SK-MEL-5 (cell line): ENCODE results near the gene MREG. TPM values are rescaled to one million over a fixed set of nuclear protein-coding genes. Genes with fewer than 3 reads are reported as not detected.
"Not testable (repeated sequence)": the region's sequence is repeated elsewhere in the genome, so short reads cannot be mapped to it uniquely, and the experiment has no call there.

Source experiments
- DNase-seq: peaks from one replicate; pipeline ENCODE4 v3.0.0-alpha.2; 2016; ENCODE audit warnings: low read depth, low spot score
- in situ Hi-C: cut with HindIII; loops from 2 replicates; pipeline ENCODE4 v1.10.0; 2016; ENCODE audit warnings: low sequenced_read_pairs, high pct_unique_total_duplicates, low pct_unique_long_range_greater_than_20kb
- total RNA-seq: library from RNA; depleted of rRNA; stranded (reverse); fragments of >200 nt; shearing (Covaris generic); gene quantifications from 2 replicates; pipeline ENCODE4 v1.2.3, GENCODE V29; 2014

MREG gene
- total RNA-seq, 1 experiment from 2014 or later: 133 TPM

GRCh38 chr2:216029416-216030129, 16.2 kb upstream of the MREG start:
- peak; percentile 36 for DNase-seq
- in situ Hi-C loops: no loop called here

- in situ Hi-C loops: no loop called here
- no peak for DNase-seq
Observed at GRCh38 chr2:216024779-216025336, 11.5 kb upstream of the MREG start.

- in situ Hi-C loops: no loop called here
- peak; percentile 86 for DNase-seq
Observed at GRCh38 chr2:216023055-216023648, 9.8 kb upstream of the MREG start.

- in situ Hi-C loops: no loop called here
- DNase-seq: no peak
Observed at GRCh38 chr2:216021768-216022565, 8.6 kb upstream of the MREG start.

GRCh38 chr2:216018709-216019108, 5.4 kb upstream of the MREG start:
- in situ Hi-C loops: no loop called here
- DNase-seq: no peak

- in situ Hi-C loops: no loop called here
- peak; percentile 97 for DNase-seq
Observed at GRCh38 chr2:216017365-216017764, 4.0 kb upstream of the MREG start.

- no peak for DNase-seq
- in situ Hi-C loops: no loop called here
Observed at GRCh38 chr2:216016581-216016980, 3.2 kb upstream of the MREG start.

- DNase-seq: no peak
- in situ Hi-C loops: no loop called here
Observed at GRCh38 chr2:216015722-216016464, 2.5 kb upstream of the MREG start.

- DNase-seq: no peak
- in situ Hi-C loops: no loop called here
Observed at GRCh38 chr2:216014986-216015385, 1.6 kb upstream of the MREG start.

- DNase-seq: no peak
- in situ Hi-C loops: no loop called here
Observed at GRCh38 chr2:216014006-216014405, 655 bp upstream of the MREG start.

GRCh38 chr2:216012830-216013079, 596 bp downstream of the MREG start:
- no peak for DNase-seq
- in situ Hi-C loops: no loop called here

- peak; percentile 82 for DNase-seq
- in situ Hi-C loops: no loop called here
Observed at GRCh38 chr2:216012133-216012829, 1.1 kb downstream of the MREG start.

- in situ Hi-C loops, DNase-seq: not testable (repeated sequence)
Observed at GRCh38 chr2:216009215-216009614, 4.1 kb downstream of the MREG start.

- in situ Hi-C loops: no loop called here
- peak; percentile 51 for DNase-seq
Observed at GRCh38 chr2:216008387-216008786, 5.0 kb downstream of the MREG start.

GRCh38 chr2:216006164-216006663, 7.1 kb downstream of the MREG start:
- in situ Hi-C loops: no loop called here
- peak; percentile 88 for DNase-seq

- DNase-seq: no peak
- in situ Hi-C loops: no loop called here
Observed at GRCh38 chr2:216004697-216005283, 8.6 kb downstream of the MREG start.
